ENCODE data around the gene ZAR1.

The ZAR1 gene

DNA sequence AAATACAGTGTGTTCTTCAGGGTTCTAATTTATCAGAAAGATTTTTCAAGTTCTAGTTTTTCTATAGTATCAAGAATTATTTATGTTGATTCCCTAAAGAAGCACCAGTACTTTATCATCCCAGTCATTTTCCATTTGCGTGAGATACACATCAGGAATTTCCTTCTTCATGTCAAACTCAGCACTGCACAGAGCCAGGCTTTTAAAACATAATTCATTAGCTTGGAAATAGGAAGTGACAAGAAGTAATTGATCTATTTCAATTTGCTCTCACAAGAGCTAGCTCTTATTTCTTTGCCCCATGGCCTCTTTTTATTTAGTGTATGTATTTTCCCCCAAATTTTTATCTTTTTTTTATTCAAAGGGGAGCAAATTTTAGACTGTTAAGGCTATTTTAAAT lies 19.9 kb upstream of the ZAR1 start:
- H3K4me1 ChIP-seq (ENCODE audit: control insufficient read depth, insufficient read depth, low read length): no peaks in the 10 kb centered on the region
- no peaks in the 10 kb centered on the region for H3K36me3 ChIP-seq (ENCODE audit: control insufficient read depth, insufficient read depth, low read length)
- H3K27me3 ChIP-seq (ENCODE audit: control insufficient read depth, insufficient read depth, low read length): no peaks in the 10 kb centered on the region
- no peak overlapping the region for H3K4me3 ChIP-seq (ENCODE audit: low read length)
- H3K9me3 ChIP-seq (ENCODE audit: control insufficient read depth, low read length): no peaks in the 10 kb centered on the region
- no peak overlapping the region for H3K9ac ChIP-seq (ENCODE audit: low read length)

DNA sequence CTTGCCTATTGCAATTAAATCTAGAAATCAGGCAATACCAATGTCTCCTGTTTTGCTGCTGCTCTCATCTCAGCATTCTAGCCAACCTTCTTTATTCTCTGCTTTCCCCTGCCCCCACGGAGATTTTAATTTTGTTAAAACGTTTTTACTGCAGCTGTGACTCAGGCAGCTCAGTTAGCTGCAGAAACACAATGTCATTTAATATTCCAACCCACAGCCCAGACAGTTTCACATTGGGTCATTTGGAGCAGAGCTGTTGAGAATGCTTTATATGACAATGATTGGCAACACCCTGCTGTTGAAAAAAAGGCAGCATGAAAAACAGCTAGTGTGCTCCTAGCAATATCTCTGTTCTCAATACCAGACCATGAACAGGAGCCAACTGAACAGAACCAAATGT lies 19.5 kb upstream of the ZAR1 start:
- no peaks in the 10 kb centered on the region for H3K4me1 ChIP-seq (ENCODE audit: control insufficient read depth, insufficient read depth, low read length)
- no peaks in the 10 kb centered on the region for H3K27me3 ChIP-seq (ENCODE audit: control insufficient read depth, insufficient read depth, low read length)
- no peak overlapping the region for H3K9ac ChIP-seq (ENCODE audit: low read length)
- no peaks in the 10 kb centered on the region for H3K9me3 ChIP-seq (ENCODE audit: control insufficient read depth, low read length)
- H3K4me3 ChIP-seq (ENCODE audit: low read length): no peak overlapping the region
- no peaks in the 10 kb centered on the region for H3K36me3 ChIP-seq (ENCODE audit: control insufficient read depth, insufficient read depth, low read length)

DNA sequence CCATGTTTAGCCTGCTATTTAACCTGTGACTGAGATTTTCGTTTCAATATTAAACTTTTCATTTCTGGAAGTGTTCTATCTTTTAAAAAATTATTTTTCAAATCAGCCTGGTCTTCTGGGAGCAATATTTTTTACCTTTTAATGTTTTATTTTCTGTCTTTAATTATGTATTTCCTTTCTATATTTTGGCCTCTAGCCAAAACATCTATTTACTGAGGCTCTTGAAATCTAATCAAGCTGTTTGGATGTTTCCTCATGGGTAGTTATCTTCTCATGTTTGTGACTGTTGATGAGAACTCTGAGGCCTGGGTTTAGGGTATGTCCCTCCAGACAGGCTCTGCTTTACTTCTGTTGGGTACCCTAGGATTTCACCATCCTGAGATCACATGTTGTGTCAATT lies 17.3 kb upstream of the ZAR1 start:
- no peaks in the 10 kb centered on the region for H3K4me1 ChIP-seq (ENCODE audit: control insufficient read depth, insufficient read depth, low read length)
- H3K27me3 ChIP-seq (ENCODE audit: control insufficient read depth, insufficient read depth, low read length): no peaks in the 10 kb centered on the region
- no peak overlapping the region for H3K9ac ChIP-seq (ENCODE audit: low read length)
- no peaks in the 10 kb centered on the region for H3K9me3 ChIP-seq (ENCODE audit: control insufficient read depth, low read length)
- no peak overlapping the region for H3K4me3 ChIP-seq (ENCODE audit: low read length)
- H3K36me3 ChIP-seq (ENCODE audit: control insufficient read depth, insufficient read depth, low read length): no peaks in the 10 kb centered on the region

DNA sequence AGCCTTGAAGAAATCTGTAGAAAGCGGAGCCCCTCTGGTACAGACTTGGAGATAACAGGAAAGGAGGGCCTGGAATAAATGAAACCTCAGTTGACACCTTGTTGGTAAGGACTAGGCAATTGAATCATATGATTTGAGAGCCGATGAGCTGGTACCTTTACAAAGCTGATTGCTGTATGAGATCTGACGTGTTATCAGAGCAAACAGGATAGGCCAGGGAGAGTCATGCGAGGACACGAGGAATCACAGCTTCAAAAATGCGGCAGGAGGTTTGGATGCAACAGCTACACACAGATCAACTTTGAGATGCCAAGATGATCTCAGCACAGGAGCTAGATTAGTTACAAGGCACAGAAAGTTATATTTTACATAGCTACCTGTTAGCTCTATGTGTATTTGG lies 14.3 kb upstream of the ZAR1 start:
- Histone ChIP-seq H3K4me1 (ENCODE audit: control insufficient read depth, insufficient read depth, low read length) (no peaks in the 10 kb centered on the region), H3K4me3 (ENCODE audit: low read length) (no peak overlapping the region), H3K9me3 (ENCODE audit: control insufficient read depth, low read length) (no peaks in the 10 kb centered on the region), H3K36me3 (ENCODE audit: control insufficient read depth, insufficient read depth, low read length) (no peaks in the 10 kb centered on the region), H3K9ac (ENCODE audit: low read length) (no peak overlapping the region), H3K27me3 (ENCODE audit: control insufficient read depth, insufficient read depth, low read length) (no peaks in the 10 kb centered on the region)

DNA sequence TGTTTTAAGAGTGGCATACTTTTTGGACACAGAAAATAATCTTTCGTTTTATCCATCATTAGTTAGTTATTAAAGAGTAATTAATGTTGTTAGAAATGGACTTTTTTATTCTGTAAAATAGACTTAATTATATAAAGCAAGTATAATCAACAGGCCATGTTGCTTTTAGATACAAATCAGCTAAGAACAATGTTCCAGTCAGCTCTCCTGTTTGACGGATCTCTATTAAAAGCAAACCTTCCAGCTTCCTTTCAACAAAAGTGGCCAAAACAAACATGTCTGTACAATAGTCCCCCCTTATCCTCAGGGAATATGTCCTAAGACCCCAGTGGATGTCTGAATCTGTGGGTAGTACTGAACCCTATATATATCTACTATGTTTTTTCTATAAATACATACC lies 11.8 kb upstream of the ZAR1 start:
- peaks cover 16% of the 10 kb centered on the region for H3K27me3 ChIP-seq (ENCODE audit: control insufficient read depth, insufficient read depth, low read length)
- no peaks in the 10 kb centered on the region for H3K4me1 ChIP-seq (ENCODE audit: control insufficient read depth, insufficient read depth, low read length)
- H3K36me3 ChIP-seq (ENCODE audit: control insufficient read depth, insufficient read depth, low read length): no peaks in the 10 kb centered on the region
- no peak overlapping the region for H3K9ac ChIP-seq (ENCODE audit: low read length)
- H3K9me3 ChIP-seq (ENCODE audit: control insufficient read depth, low read length): no peaks in the 10 kb centered on the region
- no peak overlapping the region for H3K4me3 ChIP-seq (ENCODE audit: low read length)

DNA sequence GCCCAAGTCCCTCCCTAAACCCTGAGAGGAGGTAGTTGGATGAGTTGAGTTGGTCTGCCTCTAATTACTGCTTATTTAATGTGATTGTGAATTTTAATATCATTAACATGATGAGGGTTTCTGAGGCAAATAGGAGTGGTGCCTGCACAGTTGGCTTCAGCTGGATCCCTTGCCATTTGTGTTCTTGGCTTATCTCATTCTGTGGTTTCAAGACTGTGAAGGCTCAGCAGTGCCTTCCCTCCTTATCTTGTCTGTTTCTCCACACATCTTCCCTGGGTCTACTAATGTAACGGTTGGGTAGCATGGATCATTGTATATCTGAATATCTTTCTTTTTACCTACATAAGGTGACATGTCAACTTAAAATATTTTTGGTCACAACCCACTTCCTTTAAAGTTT lies 8.5 kb upstream of the ZAR1 start:
- Histone ChIP-seq H3K4me1 (ENCODE audit: control insufficient read depth, insufficient read depth, low read length) (no peaks in the 10 kb centered on the region), H3K9ac (ENCODE audit: low read length) (no peak overlapping the region), H3K9me3 (ENCODE audit: control insufficient read depth, low read length) (no peaks in the 10 kb centered on the region), H3K27me3 (ENCODE audit: control insufficient read depth, insufficient read depth, low read length) (peaks cover 36% of the 10 kb centered on the region), H3K4me3 (ENCODE audit: low read length) (no peak overlapping the region), H3K36me3 (ENCODE audit: control insufficient read depth, insufficient read depth, low read length) (no peaks in the 10 kb centered on the region)

DNA sequence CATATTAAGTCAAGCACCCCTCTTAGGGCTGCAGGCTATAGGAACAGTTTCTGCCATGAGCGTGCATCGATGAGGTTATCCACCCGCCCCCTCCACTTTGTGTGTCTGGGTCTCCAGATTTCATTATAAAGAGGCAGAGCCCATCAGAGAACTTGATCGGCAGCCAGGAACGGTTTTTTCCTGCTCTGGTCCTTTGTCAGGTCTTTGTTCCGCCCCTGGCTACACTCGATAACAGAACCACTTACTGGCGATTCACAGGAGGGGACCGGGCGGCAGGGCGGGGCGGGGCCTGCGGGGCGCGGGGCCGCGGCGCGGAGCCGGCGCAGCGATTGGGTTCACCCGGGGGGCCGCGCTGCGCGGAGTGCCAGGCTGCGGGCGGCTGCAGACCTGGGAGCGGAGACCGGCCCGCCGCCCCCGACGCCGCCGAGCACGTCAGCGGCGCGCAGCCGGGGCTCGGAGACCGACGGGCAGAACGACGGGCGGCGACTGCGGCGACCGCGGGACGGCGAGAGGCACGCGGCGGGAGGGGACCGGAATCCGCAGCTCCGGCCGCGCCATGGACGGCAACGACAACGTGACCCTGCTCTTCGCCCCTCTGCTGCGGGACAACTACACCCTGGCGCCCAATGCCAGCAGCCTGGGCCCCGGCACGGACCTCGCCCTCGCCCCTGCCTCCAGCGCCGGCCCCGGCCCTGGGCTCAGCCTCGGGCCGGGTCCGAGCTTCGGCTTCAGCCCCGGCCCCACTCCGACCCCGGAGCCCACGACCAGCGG lies 6.9 kb upstream of the ZAR1 start, which contains the start of gene SLC10A4:
SLC10A4 (plus strand) TSS at position 338 of the 771 bp plus-strand sequence; CDS start at position 557, 219 bp downstream.
- no peak within 1 kb of the TSS for H3K4me3 ChIP-seq (ENCODE audit: low read length)
- no peaks in the 10 kb centered on the region for H3K4me1 ChIP-seq (ENCODE audit: control insufficient read depth, insufficient read depth, low read length)
- H3K36me3 ChIP-seq (ENCODE audit: control insufficient read depth, insufficient read depth, low read length): no peaks in the 10 kb centered on the region
- no peak within 1 kb of the TSS for H3K9ac ChIP-seq (ENCODE audit: low read length)
- H3K9me3 ChIP-seq (ENCODE audit: control insufficient read depth, low read length): no peaks in the 10 kb centered on the region
- peaks cover 40% of the 10 kb centered on the region for H3K27me3 ChIP-seq (ENCODE audit: control insufficient read depth, insufficient read depth, low read length)

DNA sequence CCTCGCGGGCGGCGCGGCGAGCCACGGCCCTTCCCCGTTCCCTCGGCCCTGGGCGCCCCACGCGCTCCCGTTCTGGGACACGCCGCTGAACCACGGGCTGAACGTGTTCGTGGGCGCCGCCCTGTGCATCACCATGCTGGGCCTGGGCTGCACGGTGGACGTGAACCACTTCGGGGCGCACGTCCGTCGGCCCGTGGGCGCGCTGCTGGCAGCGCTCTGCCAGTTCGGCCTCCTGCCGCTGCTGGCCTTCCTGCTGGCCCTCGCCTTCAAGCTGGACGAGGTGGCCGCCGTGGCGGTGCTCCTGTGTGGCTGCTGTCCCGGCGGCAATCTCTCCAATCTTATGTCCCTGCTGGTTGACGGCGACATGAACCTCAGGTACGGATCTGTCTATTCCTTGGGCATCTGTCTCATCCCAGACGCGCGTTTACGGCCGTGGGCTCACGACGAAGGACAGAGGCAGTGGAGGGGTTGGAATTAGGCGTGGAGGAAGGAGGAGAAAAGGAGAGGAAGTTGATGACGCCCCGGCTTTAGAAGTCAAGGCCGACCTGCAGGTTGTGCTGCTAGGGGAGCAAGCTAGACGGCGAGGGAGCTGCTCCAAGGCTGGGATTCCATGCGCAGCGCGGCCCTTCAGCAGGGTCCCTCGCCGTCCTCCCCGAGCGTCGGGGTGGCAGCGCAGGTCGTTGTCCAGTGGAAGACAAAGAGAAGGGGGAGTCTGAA lies 6.1 kb upstream of the ZAR1 start:
- no peaks in the 10 kb centered on the region for H3K9me3 ChIP-seq (ENCODE audit: control insufficient read depth, low read length)
- H3K9ac ChIP-seq (ENCODE audit: low read length): no peak overlapping the region
- no peaks in the 10 kb centered on the region for H3K36me3 ChIP-seq (ENCODE audit: control insufficient read depth, insufficient read depth, low read length)
- peaks cover 48% of the 10 kb centered on the region for H3K27me3 ChIP-seq (ENCODE audit: control insufficient read depth, insufficient read depth, low read length)
- no peak overlapping the region for H3K4me3 ChIP-seq (ENCODE audit: low read length)
- H3K4me1 ChIP-seq (ENCODE audit: control insufficient read depth, insufficient read depth, low read length): no peaks in the 10 kb centered on the region

DNA sequence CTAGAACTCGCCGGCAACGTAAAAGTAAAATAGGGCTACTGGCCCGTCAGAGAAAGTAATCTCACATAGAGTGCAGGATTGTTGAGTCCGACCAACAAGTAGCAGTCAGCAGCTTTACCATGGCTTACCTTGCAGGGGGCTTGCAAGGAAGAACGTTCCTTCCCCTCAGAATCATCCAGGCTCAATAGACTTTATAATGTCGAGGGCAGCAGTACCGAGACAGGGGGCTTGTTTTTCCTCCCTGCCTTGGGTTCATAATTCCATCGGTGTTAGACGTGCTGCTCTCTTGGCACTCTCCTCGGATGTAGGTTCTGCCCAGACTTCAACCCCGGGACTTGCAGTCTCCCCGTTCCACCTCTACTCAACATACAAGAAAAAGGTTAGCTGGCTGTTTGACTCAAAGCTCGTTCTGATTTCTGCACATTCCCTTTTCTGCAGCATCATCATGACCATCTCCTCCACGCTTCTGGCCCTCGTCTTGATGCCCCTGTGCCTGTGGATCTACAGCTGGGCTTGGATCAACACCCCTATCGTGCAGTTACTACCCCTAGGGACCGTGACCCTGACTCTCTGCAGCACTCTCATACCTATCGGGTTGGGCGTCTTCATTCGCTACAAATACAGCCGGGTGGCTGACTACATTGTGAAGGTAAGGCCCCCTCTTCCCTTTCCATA lies 5.4 kb upstream of the ZAR1 start:
- H3K9ac ChIP-seq (ENCODE audit: low read length): no peak overlapping the region
- no peaks in the 10 kb centered on the region for H3K9me3 ChIP-seq (ENCODE audit: control insufficient read depth, low read length)
- H3K4me3 ChIP-seq (ENCODE audit: low read length): no peak overlapping the region
- H3K27me3 ChIP-seq (ENCODE audit: control insufficient read depth, insufficient read depth, low read length): peaks cover 55% of the 10 kb centered on the region
- no peaks in the 10 kb centered on the region for H3K36me3 ChIP-seq (ENCODE audit: control insufficient read depth, insufficient read depth, low read length)
- peaks cover 2% of the 10 kb centered on the region for H3K4me1 ChIP-seq (ENCODE audit: control insufficient read depth, insufficient read depth, low read length)

DNA sequence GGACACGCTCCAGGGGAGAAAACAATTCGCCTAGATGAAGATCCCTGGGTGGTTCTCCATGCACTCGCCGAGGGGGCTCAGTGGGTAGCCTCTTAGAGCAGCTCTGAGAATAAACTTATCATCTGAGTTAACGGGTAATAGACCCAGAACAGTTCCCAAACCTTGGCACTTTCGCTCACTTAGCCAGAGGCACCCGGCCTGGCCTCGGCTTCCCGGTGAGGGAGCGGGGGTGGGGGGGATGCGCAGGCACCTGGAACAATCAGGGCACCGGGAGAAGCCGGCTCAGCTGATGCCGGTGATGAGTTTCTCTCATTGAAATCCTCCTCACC lies 405 bp upstream of the ZAR1 start:
- H3K27me3 ChIP-seq (ENCODE audit: control insufficient read depth, insufficient read depth, low read length): peaks cover 53% of the 10 kb centered on the region

DNA sequence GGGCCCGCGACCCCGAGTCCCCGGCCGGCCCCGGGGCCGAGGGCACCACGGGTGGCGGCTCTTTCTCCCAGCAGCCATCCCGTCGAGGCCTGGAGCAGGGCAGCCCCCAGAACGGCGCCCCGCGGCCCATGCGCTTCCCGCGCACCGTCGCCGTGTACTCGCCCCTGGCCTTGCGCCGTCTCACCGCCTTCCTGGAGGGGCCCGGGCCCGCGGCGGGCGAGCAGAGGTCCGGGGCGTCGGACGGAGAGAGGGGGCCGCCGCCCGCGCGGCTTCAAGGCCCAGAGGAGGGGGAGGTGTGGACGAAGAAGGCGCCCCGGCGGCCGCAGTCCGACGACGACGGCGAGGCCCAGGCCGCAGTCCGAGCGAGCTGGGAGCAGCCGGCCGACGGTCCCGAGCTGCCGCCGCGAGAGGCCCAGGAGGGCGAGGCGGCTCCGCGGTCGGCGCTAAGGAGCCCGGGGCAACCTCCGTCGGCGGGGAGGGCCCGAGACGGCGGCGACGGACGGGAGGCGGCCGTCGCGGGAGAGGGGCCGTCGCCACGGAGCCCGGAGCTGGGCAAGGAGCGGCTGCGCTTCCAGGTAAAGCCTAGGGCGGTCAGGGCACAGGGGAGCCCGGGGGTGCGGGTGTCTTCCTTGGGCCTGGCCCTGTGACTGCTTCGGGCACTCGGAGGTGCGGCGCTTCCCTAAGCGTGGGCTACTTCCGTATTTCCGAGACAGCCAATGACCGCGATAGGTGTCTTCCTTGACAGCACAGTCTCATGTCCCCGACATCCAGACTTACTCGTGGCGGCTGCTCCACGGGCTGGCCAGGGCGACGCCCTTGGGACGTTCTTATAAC lies 845 bp downstream of the ZAR1 start:
- no peak overlapping the region for H3K4me3 ChIP-seq (ENCODE audit: low read length)
- H3K4me1 ChIP-seq (ENCODE audit: control insufficient read depth, insufficient read depth, low read length): peaks cover 6% of the 10 kb centered on the region
- H3K36me3 ChIP-seq (ENCODE audit: control insufficient read depth, insufficient read depth, low read length): no peaks in the 10 kb centered on the region
- no peak overlapping the region for H3K9ac ChIP-seq (ENCODE audit: low read length)
- no peaks in the 10 kb centered on the region for H3K9me3 ChIP-seq (ENCODE audit: control insufficient read depth, low read length)
- peaks cover 46% of the 10 kb centered on the region for H3K27me3 ChIP-seq (ENCODE audit: control insufficient read depth, insufficient read depth, low read length)

More for the DNA sequence above, 405 bp upstream of the ZAR1 start:
- Histone ChIP-seq H3K9ac (ENCODE audit: low read length) (no peak overlapping the region), H3K9me3 (ENCODE audit: control insufficient read depth, low read length) (no peaks in the 10 kb centered on the region), H3K4me3 (ENCODE audit: low read length) (no peak overlapping the region), H3K36me3 (ENCODE audit: control insufficient read depth, insufficient read depth, low read length) (no peaks in the 10 kb centered on the region), H3K4me1 (ENCODE audit: control insufficient read depth, insufficient read depth, low read length) (peaks cover 6% of the 10 kb centered on the region)
